ENCODE data around the gene ZNF134. TPM values are rescaled to one million over a fixed set of nuclear protein-coding genes. Genes with fewer than 3 reads are reported as not detected.

The ZNF134 gene
- total and polyA plus RNA-seq, 9 of the 15 experiments (the other 6 are each of a cell fraction or from before 2014, with no cell fraction given): 1.3 to 10.0 (median 5.7) TPM

DNA sequence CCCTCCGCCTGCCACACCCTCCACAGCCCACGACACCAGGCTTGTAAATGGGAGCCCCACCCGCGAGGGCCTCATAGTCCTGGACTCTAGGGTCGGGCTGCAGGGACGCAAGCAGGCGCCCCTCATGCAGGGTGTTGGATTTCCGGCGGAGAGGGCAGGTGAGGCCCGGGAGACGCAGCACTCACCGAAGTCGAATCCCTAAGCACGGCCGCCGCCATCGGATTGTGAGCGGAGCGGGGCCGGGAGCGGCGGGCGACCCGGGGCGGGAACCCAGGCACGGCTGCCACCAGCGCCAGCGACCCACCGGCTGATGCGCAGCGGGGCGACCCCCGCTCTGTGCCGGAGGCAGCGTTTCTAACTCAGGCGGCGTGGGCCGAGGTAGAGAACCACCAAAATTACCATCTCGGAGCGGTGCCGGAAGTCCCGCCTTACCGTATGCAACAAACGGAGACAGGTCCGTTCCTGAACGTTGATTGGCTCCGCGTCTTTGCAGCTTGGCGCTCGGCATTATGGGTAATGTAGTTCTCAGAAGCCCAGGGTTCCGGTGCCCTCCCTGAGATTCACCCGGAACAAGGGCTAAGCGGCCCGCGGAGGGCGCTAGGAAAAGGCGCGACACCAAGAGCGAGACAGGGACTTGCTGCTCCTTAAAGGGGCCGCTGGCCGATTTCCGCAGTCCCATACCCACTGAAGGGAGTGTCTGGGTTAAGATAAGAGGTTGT, 35.4 kb upstream of the ZNF134 start, which contains the start of gene ZNF416 (continued):
- no peak for TF ChIP-seq SREBF2 (CRISPR knock-in tag; IDR thresholded peaks at IDR 0.05)
- TF ChIP-seq, protein P1, sequence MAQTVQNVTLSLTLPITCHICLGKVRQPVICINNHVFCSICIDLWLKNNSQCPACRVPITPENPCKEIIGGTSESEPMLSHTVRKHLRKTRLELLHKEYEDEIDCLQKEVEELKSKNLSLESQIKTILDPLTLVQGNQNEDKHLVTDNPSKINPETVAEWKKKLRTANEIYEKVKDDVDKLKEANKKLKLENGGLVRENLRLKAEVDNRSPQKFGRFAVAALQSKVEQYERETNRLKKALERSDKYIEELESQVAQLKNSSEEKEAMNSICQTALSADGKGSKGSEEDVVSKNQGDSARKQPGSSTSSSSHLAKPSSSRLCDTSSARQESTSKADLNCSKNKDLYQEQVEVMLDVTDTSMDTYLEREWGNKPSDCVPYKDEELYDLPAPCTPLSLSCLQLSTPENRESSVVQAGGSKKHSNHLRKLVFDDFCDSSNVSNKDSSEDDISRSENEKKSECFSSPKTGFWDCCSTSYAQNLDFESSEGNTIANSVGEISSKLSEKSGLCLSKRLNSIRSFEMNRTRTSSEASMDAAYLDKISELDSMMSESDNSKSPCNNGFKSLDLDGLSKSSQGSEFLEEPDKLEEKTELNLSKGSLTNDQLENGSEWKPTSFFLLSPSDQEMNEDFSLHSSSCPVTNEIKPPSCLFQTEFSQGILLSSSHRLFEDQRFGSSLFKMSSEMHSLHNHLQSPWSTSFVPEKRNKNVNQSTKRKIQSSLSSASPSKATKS (CRISPR knock-in tag; IDR thresholded peaks at IDR 0.05): no peak
- 0 out of 4 replicates have a peak, but pooled peaks of 1 of the 2 experiments have one; percentile 40 for TF ChIP-seq TBL1XR1 (IDR thresholded peaks at IDR 0.05; ENCODE audit: low read length in 2 of 2)
- TF ChIP-seq SMAD4 (CRISPR knock-in tag; conservative IDR thresholded peaks at IDR 0.05): no peak
- peak; percentile 69 for TF ChIP-seq RBM25 (IDR thresholded peaks at IDR 0.05; ENCODE audit: low read depth, low read length, severe bottlenecking)
- peak; percentile 71 for TF ChIP-seq CREM (IDR thresholded peaks at IDR 0.05; ENCODE audit: low read depth)
- TF ChIP-seq ARNT (IDR thresholded peaks at IDR 0.05): no peak
- no peak for TF ChIP-seq TCF3 (CRISPR knock-in tag; IDR thresholded peaks at IDR 0.05)
- TF ChIP-seq NFYB (IDR thresholded peaks at IDR 0.05; ENCODE audit: extremely low read depth, insufficient read length): peak; percentile 58
- TF ChIP-seq ZFP36 (IDR thresholded peaks at IDR 0.05; ENCODE audit: low read depth, low read length, partially characterized antibody): peak; percentile 67
- TF ChIP-seq ZNF431 (CRISPR knock-in tag; IDR thresholded peaks at IDR 0.05): no peak
- peak; percentile 20 for TF ChIP-seq NEUROD1 (IDR thresholded peaks at IDR 0.05; ENCODE audit: borderline replicate concordance, low read depth, low read length, partially characterized antibody)
- TF ChIP-seq, protein P2, sequence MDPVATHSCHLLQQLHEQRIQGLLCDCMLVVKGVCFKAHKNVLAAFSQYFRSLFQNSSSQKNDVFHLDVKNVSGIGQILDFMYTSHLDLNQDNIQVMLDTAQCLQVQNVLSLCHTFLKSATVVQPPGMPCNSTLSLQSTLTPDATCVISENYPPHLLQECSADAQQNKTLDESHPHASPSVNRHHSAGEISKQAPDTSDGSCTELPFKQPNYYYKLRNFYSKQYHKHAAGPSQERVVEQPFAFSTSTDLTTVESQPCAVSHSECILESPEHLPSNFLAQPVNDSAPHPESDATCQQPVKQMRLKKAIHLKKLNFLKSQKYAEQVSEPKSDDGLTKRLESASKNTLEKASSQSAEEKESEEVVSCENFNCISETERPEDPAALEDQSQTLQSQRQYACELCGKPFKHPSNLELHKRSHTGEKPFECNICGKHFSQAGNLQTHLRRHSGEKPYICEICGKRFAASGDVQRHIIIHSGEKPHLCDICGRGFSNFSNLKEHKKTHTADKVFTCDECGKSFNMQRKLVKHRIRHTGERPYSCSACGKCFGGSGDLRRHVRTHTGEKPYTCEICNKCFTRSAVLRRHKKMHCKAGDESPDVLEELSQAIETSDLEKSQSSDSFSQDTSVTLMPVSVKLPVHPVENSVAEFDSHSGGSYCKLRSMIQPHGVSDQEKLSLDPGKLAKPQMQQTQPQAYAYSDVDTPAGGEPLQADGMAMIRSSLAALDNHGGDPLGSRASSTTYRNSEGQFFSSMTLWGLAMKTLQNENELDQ (CRISPR knock-in tag; IDR thresholded peaks at IDR 0.05; ENCODE audit: borderline replicate concordance): no peak
- TF ChIP-seq, protein P3, sequence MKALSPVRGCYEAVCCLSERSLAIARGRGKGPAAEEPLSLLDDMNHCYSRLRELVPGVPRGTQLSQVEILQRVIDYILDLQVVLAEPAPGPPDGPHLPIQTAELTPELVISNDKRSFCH (CRISPR knock-in tag; IDR thresholded peaks at IDR 0.05): no peak
- TF ChIP-seq, protein P3 (tag; IDR thresholded peaks at IDR 0.05): no peak
- no peak for TF ChIP-seq SRSF7 (optimal IDR thresholded peaks at IDR 0.05; ENCODE audit: low read depth, low read length)
- no peak for TF ChIP-seq BHLHE40 (IDR thresholded peaks at IDR 0.05; ENCODE audit: low read length)
- TF ChIP-seq CLOCK (CRISPR knock-in tag; IDR thresholded peaks at IDR 0.05; ENCODE audit: borderline replicate concordance): no peak
- TF ChIP-seq ESRRA (IDR thresholded peaks at IDR 0.05; ENCODE audit: borderline replicate concordance, low read depth): 0 out of 2 replicates have a peak, but pooled peaks have one; percentile 16
- TF ChIP-seq RBFOX2 (IDR thresholded peaks at IDR 0.05; ENCODE audit: low read depth, low read length): peak; percentile 69
